CD4-positive, alpha-beta T cell treated with Interferon gamma for 1 hour (primary cell): Measurements from ENCODE around the gene TPM3.
A peak's percentile ranks its signal among the peaks of the same experiment; 100 is the strongest.
"Not testable (repeated sequence)": the region's sequence is repeated elsewhere in the genome, so short reads cannot be mapped to it uniquely, and the experiment has no call there.

Experiments
- DNase-seq: peaks from one replicate; pipeline ENCODE4 v3.0.0-alpha.2; 2020

The TPM3 gene

GRCh38 chr1:154191990-154192461 is at the start of gene TPM3:
Gene TPM3 (minus strand): TSS chr1:154192100. CDS start chr1:154192018, 82 bp downstream.
- DNase-seq = no peak

- no peak for DNase-seq
Measured at GRCh38 chr1:154240294-154240833, 48.5 kb upstream of the TPM3 start.

- DNase-seq = no peak
Measured at GRCh38 chr1:154239491-154239890, 47.6 kb upstream of the TPM3 start.

GRCh38 chr1:154237880-154238506 is 46.1 kb upstream of the TPM3 start:
- no peak for DNase-seq

DNA sequence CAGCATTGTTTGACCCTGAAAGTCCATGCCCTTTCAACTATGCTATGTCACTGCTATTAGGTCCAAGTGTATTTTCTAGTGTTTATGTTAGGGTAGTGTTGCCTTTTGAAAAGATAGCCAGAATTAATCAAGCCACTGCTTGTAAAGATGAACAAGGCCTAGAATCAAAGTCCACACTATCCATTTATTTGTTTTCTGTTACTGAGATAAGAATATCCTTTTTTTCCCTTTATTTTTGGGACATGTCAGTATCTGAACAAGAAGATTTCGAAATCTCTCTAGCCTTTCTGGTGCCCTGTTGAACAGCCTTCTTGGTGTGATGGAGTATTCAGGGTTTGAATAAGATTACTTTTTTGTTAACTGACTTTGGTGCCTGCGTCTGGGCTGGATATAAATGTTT is 45.5 kb upstream of the TPM3 start:
- DNase-seq = no peak

- DNase-seq = no peak
Measured at GRCh38 chr1:154236855-154237254, 45.0 kb upstream of the TPM3 start.

- not testable (repeated sequence) for DNase-seq
Measured at GRCh38 chr1:154233127-154233526, 41.2 kb upstream of the TPM3 start.

DNA sequence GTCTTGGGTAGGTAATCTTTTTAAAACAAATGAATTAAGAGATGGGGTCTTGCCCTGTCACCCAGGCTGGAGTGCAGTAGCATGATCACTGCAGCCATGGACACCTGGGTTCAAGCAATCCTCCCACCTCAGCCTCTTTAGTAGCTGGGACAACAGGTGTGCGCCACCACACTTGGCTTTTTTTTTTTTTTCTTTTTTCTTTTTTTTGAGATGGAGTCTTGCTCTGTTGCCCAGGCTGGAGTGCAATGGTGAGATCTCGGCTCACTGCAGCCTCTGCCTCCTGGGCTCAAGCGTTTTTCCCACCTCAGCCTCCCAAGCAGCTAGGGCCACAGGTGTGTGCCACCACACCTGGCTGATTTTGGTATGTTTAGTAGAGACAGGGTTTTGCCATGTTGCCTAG is 39.2 kb upstream of the TPM3 start:
- not testable (repeated sequence) for DNase-seq

GRCh38 chr1:154225370-154225769 is 33.5 kb upstream of the TPM3 start:
- DNase-seq = no peak

DNA sequence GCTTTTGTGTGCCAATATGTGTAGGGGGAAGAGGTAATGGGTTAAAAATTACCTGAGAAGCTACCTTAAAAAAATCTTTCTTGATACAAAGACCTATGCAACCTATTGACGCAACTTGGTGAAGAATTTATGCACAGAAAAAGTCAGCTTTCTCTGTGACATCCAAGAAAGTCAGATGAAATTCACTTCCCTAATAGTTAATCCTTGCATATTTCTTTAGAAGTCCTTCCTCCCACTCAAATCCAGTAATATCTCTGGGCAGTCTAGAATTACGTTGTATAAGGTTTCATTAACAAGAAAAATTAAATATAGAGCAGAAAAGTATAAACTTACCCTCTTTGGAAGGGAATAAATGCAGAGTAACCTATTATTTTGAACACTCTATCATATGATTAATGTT is 31.7 kb upstream of the TPM3 start:
- DNase-seq = no peak

DNA sequence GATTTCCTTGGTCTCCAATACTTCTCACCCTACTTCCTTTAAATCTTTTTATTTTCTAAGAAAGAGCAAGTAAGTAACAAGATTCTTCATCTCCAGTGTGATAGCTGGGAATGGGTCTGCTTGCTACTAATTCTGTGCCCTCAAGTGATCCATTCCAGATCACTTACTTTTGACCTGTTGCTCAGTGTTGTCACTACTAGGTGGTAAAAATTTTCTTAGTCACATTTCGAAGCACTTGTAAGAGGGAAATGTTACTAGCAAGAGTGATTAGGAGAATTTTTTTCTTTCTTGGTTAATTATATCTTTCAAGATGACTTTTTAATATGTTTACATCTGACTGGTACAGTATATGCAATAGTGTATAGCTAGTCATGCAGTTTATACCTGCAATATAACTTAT is 31.0 kb upstream of the TPM3 start:
- no peak for DNase-seq

- no peak for DNase-seq
Measured at GRCh38 chr1:154222518-154222917, 30.6 kb upstream of the TPM3 start.

GRCh38 chr1:154221278-154222001 is 29.5 kb upstream of the TPM3 start:
- DNase-seq = peak; percentile 78

- no peak for DNase-seq
Measured at GRCh38 chr1:154220970-154221277, 29.0 kb upstream of the TPM3 start.

- peak; percentile 99 for DNase-seq
Measured at GRCh38 chr1:154220071-154220969, 28.4 kb upstream of the TPM3 start, which contains the start of gene UBAP2L. Gene UBAP2L (plus strand): TSS chr1:154220955. CDS start chr1:154225124, 4,169 bp downstream.

DNA sequence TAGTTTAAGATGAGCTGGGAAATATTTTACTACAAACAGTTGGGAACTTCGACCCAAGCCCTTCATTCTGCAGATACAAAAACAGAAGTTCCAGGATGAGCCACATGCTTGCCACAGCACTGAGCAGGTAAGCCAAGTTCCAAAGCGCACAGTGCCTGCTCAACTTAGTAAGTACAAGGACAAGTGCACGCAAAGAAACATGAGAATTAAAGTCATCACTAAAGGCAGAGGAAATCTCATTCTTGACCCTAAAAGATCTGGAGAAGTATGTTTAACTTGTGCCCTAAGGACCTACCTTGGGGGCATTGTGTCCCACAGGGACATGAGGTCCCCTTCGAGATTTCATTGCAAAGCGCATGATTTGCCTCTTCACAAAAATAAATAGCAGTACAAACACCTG is 27.6 kb upstream of the TPM3 start:
- no peak for DNase-seq

GRCh38 chr1:154218545-154218944 is 26.6 kb upstream of the TPM3 start:
- no peak for DNase-seq

- no peak for DNase-seq
Measured at GRCh38 chr1:154213274-154213673, 21.4 kb upstream of the TPM3 start.

- no peak for DNase-seq
Measured at GRCh38 chr1:154212083-154212482, 20.2 kb upstream of the TPM3 start.

DNA sequence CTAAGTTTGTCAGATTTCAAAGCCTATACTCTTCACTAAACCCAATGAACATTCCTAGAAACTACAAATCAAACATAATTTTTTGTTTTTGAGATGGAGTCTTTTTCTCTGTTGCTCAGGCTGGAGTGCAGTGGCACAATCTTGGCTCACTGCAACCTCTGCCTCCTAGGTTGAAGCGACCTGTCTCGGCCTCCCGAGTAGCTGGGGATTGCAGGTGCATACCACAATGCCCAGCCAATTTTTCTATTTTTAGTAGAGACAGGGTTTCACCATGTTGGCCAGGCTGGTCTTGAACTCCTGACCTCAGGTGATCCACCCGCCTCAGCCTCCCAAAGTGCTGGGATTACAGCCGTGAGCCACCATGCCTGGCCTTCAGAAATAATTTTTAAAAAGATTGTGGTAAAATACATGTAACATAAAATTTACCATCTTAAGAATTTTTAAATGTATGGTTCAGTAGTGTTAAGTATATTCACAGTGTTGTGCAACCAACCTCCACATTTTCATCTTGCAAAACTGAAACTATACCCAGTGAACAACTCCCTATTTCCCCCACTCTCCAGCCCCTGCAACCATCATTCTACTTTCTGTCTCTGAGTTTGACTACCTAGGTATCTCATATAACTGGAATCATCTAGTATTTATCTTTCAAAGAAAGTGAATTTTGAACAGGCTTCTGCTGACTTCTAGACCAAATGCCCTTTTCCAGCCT is 16.9 kb upstream of the TPM3 start:
- DNase-seq = no peak

DNA sequence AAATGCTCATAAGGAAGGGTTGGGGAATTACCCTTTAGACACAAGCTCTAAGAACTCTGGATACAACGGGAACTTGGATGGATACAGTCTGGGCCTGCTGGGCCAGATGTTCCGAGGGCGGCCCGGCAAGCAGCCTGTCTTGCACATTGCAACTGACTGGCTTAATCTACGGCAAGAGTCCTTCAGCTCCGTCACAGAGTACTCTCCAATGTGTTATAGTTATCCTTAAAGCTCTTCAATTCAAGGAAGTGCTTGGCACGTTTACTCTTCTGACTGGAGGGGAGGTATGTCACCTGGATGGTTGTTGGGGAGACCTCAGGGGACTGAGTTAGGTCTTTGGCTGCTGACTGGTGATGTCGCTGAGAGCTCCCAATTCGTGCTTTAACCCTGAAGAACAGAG is 15.4 kb upstream of the TPM3 start:
- no peak for DNase-seq

GRCh38 chr1:154206196-154206595 is 14.3 kb upstream of the TPM3 start, which contains the start of gene CFAP141:
Gene CFAP141 (minus strand): TSS chr1:154206333. CDS start chr1:154206307, 26 bp downstream.
- DNase-seq = no peak
